HG03175 (cell line): ENCODE measurements around the gene TYROBP.
"Not testable (repeated sequence)": the region's sequence is repeated elsewhere in the genome, so short reads cannot be mapped to it uniquely, and the experiment has no call there.

Experiments
- ATAC-seq: cut with Tn5 transposase; IDR thresholded peaks from one replicate; pipeline ENCODE4 v1.9.1; 2021; ENCODE audit warnings: mild to moderate bottlenecking, moderate library complexity; ENCODE audit not compliant: unreplicated experiment

TYROBP gene

GRCh38 chr19:35908010-35908441, at the start of gene TYROBP:
Gene TYROBP (minus strand): TSS chr19:35908295. CDS start chr19:35908228, 67 bp downstream.
- ATAC-seq = no peak

- not testable (repeated sequence) for ATAC-seq
These were observed 49.3 kb upstream of the TYROBP start for GRCh38 chr19:35957411-35957810.

GRCh38 chr19:35955881-35956634, 48.0 kb upstream of the TYROBP start:
- ATAC-seq = no peak

- ATAC-seq = no peak
These were observed 41.0 kb upstream of the TYROBP start for GRCh38 chr19:35949131-35949530.

GRCh38 chr19:35946203-35946602, 38.1 kb upstream of the TYROBP start:
- ATAC-seq = no peak

- ATAC-seq = no peak
These were observed 37.2 kb upstream of the TYROBP start for GRCh38 chr19:35945121-35945790.

GRCh38 chr19:35944556-35944955, 36.5 kb upstream of the TYROBP start:
- ATAC-seq = no peak

- ATAC-seq = no peak
These were observed 35.5 kb upstream of the TYROBP start for GRCh38 chr19:35943321-35944301.

- no peak for ATAC-seq
These were observed 34.1 kb upstream of the TYROBP start for GRCh38 chr19:35942235-35942634.

GRCh38 chr19:35940839-35941238, 32.7 kb upstream of the TYROBP start:
- ATAC-seq = no peak

- no peak for ATAC-seq
These were observed 32.1 kb upstream of the TYROBP start for GRCh38 chr19:35940078-35940775.

GRCh38 chr19:35939307-35940077, 31.4 kb upstream of the TYROBP start:
- ATAC-seq = no peak

GRCh38 chr19:35938282-35939224, 30.5 kb upstream of the TYROBP start:
- no peak for ATAC-seq

GRCh38 chr19:35937345-35938281, 29.5 kb upstream of the TYROBP start:
- ATAC-seq = no peak

GRCh38 chr19:35936738-35937268, 28.7 kb upstream of the TYROBP start:
- ATAC-seq = no peak

- ATAC-seq = no peak
These were observed 28.0 kb upstream of the TYROBP start, which contains the start of gene LRFN3 for GRCh38 chr19:35935911-35936737. Gene LRFN3 (plus strand): TSS chr19:35936374. CDS start chr19:35939426, 3,052 bp downstream.
